Tibial nerve (tissue), 4 donors: ENCODE results near the gene SH3TC1. TPM values are rescaled to one million over a fixed set of nuclear protein-coding genes. Genes with fewer than 3 reads are reported as not detected.

ENCODE experiments used
- DNase-seq, 2 donors: peaks; one replicate each; pipeline ENCODE4 v3.0.0-alpha.2; 2019; ENCODE audit warnings: low spot score in 2 of 2
- H3K27ac ChIP-seq, 4 donors: fragments of 200-600 bp; sonication (generic) in 3 of 4; one replicate each; pipeline ENCODE4 v1.5.1; 2017 to 2019; ENCODE audit warnings: mild to moderate bottlenecking in 1 of 4
- H3K27me3 ChIP-seq, 2 donors: fragments of 200-600 bp; sonication (generic) in 1 of 2; one replicate each; pipeline versions ENCODE4 v1.5.1 to v1.6.0; 2017 to 2019
- H3K36me3 ChIP-seq, 3 donors: fragments of 200-600 bp; sonication (generic); one replicate each; pipeline ENCODE4 v1.5.1; 2018 to 2019
- H3K4me1 ChIP-seq, 4 donors: fragments of 200-600 bp; sonication (generic) in 3 of 4; one replicate each; pipeline ENCODE4 v1.5.1; 2017 to 2019
- H3K4me3 ChIP-seq, 4 donors: fragments of 200-600 bp; sonication (generic) in 3 of 4; one replicate each; pipeline ENCODE4 v1.5.1; 2017 to 2019; ENCODE audit warnings: mild to moderate bottlenecking in 1 of 4, moderate library complexity in 1 of 4
- H3K9me3 ChIP-seq, 4 donors: fragments of 200-600 bp; sonication (generic) in 3 of 4; one replicate each; pipeline ENCODE4 v1.5.1; 2017 to 2019
- EP300 ChIP-seq, 2 donors: sonication (generic); formaldehyde crosslinking; IDR thresholded peaks; one replicate each; pipeline ENCODE4 v1.6.1; 2017; ENCODE audit warnings: antibody characterized with exemption in 2 of 2, mild to moderate bottlenecking in 1 of 2
- POLR2A ChIP-seq, 2 donors: fragments of 450-650 bp; IDR thresholded peaks; one replicate each; pipeline ENCODE4 v1.6.1; 2017; ENCODE audit warnings: antibody characterized with exemption in 2 of 2, mild to moderate bottlenecking in 2 of 2, moderate library complexity in 2 of 2
- WGBS, 2 donors: methylation state at CpG; one replicate each; pipeline ENCODE4 v1.1.5; 2018; 5-methylcytosine and 5-hydroxymethylcytosine counted together
- total RNA-seq, 4 donors: library from RNA; depleted of rRNA; stranded (reverse); fragments of >200 nt; gene quantifications; one replicate each; pipeline ENCODE4 v1.1.0, GENCODE V29; 2016
- TF ChIP-seq, protein P1 (sequence below), 5 experiments: fragments of 200-600 bp in 3 of 5; fragments of 450-650 bp in 2 of 5; sonication (generic) in 3 of 5; IDR thresholded peaks; one replicate each; pipeline ENCODE4 v1.5.1; 2016 to 2019; ENCODE audit warnings: antibody characterized with exemption in 5 of 5, mild to moderate bottlenecking in 3 of 5, moderate library complexity in 2 of 5

The SH3TC1 gene
- total RNA-seq, 4 donors from 2014 or later, result 31.6 to 176 (median 69.7) TPM

DNA sequence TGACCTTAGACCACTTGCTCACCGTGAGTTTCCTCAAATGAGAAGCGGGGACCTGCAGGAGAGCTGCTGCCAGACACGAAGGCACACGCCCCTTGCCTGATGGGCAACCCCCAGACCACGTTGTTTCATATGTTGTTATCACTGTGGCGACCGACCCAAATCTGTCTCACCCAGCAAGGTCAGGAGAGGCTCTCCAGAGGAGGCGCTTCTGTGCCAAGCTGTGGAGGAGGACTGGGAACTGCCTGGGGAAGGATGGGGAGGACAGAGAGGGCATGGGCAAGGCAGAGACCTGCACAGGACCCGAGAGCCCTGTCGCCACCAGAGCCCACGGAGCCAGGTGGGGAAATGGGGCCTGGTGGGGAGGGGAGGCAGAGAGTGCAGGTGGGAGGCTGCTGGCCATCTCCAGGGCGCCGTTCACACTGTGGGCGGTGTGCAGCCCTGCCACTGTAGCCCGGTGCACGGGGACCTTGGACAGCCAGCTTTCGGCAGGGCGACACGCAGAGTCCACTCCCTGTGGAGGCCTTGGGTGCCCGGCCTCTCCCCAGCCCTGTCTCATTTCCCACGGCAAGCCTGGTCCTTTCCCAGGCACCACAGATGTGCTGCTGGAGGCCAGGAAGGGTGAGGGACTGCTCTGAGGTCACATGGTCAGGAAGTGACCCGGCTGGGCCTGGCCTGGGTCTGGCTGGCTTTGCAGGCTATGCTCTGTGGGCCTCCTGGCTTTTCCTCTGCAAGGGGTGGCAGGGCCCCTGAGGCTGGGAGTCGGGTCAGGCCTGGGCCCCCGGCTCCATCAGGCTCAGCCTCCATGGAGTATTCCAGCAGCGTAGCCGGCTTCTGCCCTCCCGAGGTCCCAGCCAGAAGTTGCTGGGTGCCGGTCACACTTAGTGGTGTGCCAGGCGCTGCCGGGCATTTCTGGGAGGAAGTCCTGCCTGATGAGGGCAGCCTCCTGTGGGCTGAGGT is 73.7 kb downstream of the SH3TC1 start:
- Histone ChIP-seq H3K9me3 (no peaks in the 10 kb centered on the region), H3K36me3 (no peaks in the 10 kb centered on the region), H3K27ac (peak overlapping the region in 2 of 4 donors; percentile 26 to 50), H3K4me1 (peaks cover 0 to 71% (median 8%) of the 10 kb centered on the region in 4 donors), H3K4me3 (no peak overlapping the region), H3K27me3 (peaks cover 0 to 20% of the 10 kb centered on the region in 2 donors)
- DNase-seq, result no peak
- 68 to 74% methylated on average over 16 to 20 of the region's 30 CpGs for WGBS, 2 donors
- TF ChIP-seq EP300 (IDR thresholded peaks at IDR 0.05) (no peak), POLR2A (IDR thresholded peaks at IDR 0.05) (no peak)
- TF ChIP-seq, protein P1, sequence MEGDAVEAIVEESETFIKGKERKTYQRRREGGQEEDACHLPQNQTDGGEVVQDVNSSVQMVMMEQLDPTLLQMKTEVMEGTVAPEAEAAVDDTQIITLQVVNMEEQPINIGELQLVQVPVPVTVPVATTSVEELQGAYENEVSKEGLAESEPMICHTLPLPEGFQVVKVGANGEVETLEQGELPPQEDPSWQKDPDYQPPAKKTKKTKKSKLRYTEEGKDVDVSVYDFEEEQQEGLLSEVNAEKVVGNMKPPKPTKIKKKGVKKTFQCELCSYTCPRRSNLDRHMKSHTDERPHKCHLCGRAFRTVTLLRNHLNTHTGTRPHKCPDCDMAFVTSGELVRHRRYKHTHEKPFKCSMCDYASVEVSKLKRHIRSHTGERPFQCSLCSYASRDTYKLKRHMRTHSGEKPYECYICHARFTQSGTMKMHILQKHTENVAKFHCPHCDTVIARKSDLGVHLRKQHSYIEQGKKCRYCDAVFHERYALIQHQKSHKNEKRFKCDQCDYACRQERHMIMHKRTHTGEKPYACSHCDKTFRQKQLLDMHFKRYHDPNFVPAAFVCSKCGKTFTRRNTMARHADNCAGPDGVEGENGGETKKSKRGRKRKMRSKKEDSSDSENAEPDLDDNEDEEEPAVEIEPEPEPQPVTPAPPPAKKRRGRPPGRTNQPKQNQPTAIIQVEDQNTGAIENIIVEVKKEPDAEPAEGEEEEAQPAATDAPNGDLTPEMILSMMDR (IDR thresholded peaks at IDR 0.05), result no peak

GRCh38 chr4:8273450-8273849 is 74.4 kb downstream of the SH3TC1 start:
- Histone ChIP-seq H3K4me3 (no peak overlapping the region), H3K27me3 (peaks cover 0 to 20% of the 10 kb centered on the region in 2 donors), H3K4me1 (peaks cover 0 to 77% (median 8%) of the 10 kb centered on the region in 4 donors), H3K36me3 (no peaks in the 10 kb centered on the region), H3K27ac (peak overlapping the region in 2 of 4 donors; percentile 26 to 50), H3K9me3 (no peaks in the 10 kb centered on the region)
- 77 to 83% methylated on average over 13 of the region's 13 CpGs for WGBS, 2 donors
- no peak for TF ChIP-seq POLR2A (IDR thresholded peaks at IDR 0.05)
- no peak for TF ChIP-seq EP300 (IDR thresholded peaks at IDR 0.05)
- TF ChIP-seq, protein P1 (IDR thresholded peaks at IDR 0.05), result no peak
- no peak for DNase-seq

GRCh38 chr4:8274066-8274652 is 75.1 kb downstream of the SH3TC1 start:
- 91 to 92% methylated on average over 18 to 21 of the region's 21 CpGs for WGBS, 2 donors
- H3K4me1 ChIP-seq, result peaks cover 0 to 80% (median 8%) of the 10 kb centered on the region in 4 donors

GRCh38 chr4:8274765-8275547 is 75.9 kb downstream of the SH3TC1 start:
- DNase-seq, result peak; percentile 82 to 83
- Histone ChIP-seq H3K27me3 (peaks cover 0 to 14% of the 10 kb centered on the region in 2 donors), H3K27ac (peak overlapping the region in 1 of 4 donors; percentile 46), H3K9me3 (no peaks in the 10 kb centered on the region), H3K4me1 (peaks cover 0 to 73% (median 8%) of the 10 kb centered on the region in 4 donors), H3K36me3 (no peaks in the 10 kb centered on the region), H3K4me3 (no peak overlapping the region)
- TF ChIP-seq, protein P1 (IDR thresholded peaks at IDR 0.05), result peak in 3 of 5 experiments; percentile 14 to 54 (median 14)
- TF ChIP-seq EP300 (IDR thresholded peaks at IDR 0.05), result peak in 1 of 2 donors; percentile 44
- TF ChIP-seq POLR2A (IDR thresholded peaks at IDR 0.05), result no peak
- WGBS, 2 donors, result 44% methylated on average over 11 to 17 of the region's 19 CpGs

More at GRCh38 chr4:8274066-8274652, 75.1 kb downstream of the SH3TC1 start:
- peaks cover 0 to 16% of the 10 kb centered on the region in 2 donors for H3K27me3 ChIP-seq
- H3K4me3 ChIP-seq, result no peak overlapping the region
- DNase-seq, result no peak
- H3K27ac ChIP-seq, result peak overlapping the region in 1 of 4 donors; percentile 46
- TF ChIP-seq EP300 (IDR thresholded peaks at IDR 0.05) (no peak), POLR2A (IDR thresholded peaks at IDR 0.05) (no peak)
- TF ChIP-seq, protein P1 (IDR thresholded peaks at IDR 0.05), result no peak
- H3K9me3 ChIP-seq, result no peaks in the 10 kb centered on the region
- H3K36me3 ChIP-seq, result no peaks in the 10 kb centered on the region
